Muscle of arm (tissue), 14 donors: ENCODE results near the gene DIPK1A. TPM values are rescaled to one million over a fixed set of nuclear protein-coding genes. Genes with fewer than 3 reads are reported as not detected.

Source experiments
- DNase-seq: peaks from one replicate; pipeline ENCODE4 v3.0.0-alpha.2; 2013
- long read RNA-seq, 11 donors: transcript quantifications; one replicate each; lab custom pipeline, GENCODE V29; 2026
- polyA plus RNA-seq, 12 donors: library from polyadenylated mRNA; unstranded; fragments of 120-200 nt; gene quantifications; one replicate each; pipeline ENCODE4 v1.2.1, GENCODE V29; 2013; ENCODE audit not compliant: insufficient read length in 12 of 12

Gene DIPK1A
- 10 to 100 TPM in 10 of 12 donors, 1 to 10 TPM in 1, not detected in 1; 7.8 to 17.3 (median 13.3) TPM for polyA plus RNA-seq
- long read RNA-seq, donor 1, transcript FAM69A-201 (5 exons, 2,574 nt): major isoform, 6 of 10,455 reads
- long read RNA-seq, donor 1, partial matches to known transcripts: 10,297 of 10,455 reads
- long read RNA-seq, donor 1, other reads (novel, unspliced or antisense): 151 of 10,455 reads
- long read RNA-seq, donor 2, transcript FAM69A-201 (5 exons, 2,574 nt): major isoform, 7 of 8,339 reads
- long read RNA-seq, donor 2, partial matches to known transcripts: 8,159 of 8,339 reads
- long read RNA-seq, donor 2, other reads (novel, unspliced or antisense): 173 of 8,339 reads
- long read RNA-seq, donor 3, partial matches to known transcripts: 3,109 of 3,159 reads
- long read RNA-seq, donor 3, other reads (novel, unspliced or antisense): 48 of 3,159 reads
- long read RNA-seq, donor 4, partial matches to known transcripts: 0 of 2 reads
- long read RNA-seq, donor 4, other reads (novel, unspliced or antisense): 0 of 2 reads
- long read RNA-seq, donor 5, transcript FAM69A-201 (5 exons, 2,574 nt): major isoform, 11 of 11 reads
- long read RNA-seq, donor 5, partial matches to known transcripts: 0 of 11 reads
- long read RNA-seq, donor 5, other reads (novel, unspliced or antisense): 0 of 11 reads
- long read RNA-seq, donor 6, partial matches to known transcripts: 2,814 of 3,664 reads
- long read RNA-seq, donor 6, other reads (novel, unspliced or antisense): 848 of 3,664 reads
- long read RNA-seq, donor 7, partial matches to known transcripts: 0 of 2 reads
- long read RNA-seq, donor 7, other reads (novel, unspliced or antisense): 0 of 2 reads
- long read RNA-seq, donor 8, transcript FAM69A-201 (5 exons, 2,574 nt): major isoform, 7 of 183 reads
- long read RNA-seq, donor 8, partial matches to known transcripts: 176 of 183 reads
- long read RNA-seq, donor 8, other reads (novel, unspliced or antisense): 0 of 183 reads
- long read RNA-seq, donor 9, partial matches to known transcripts: 4,136 of 4,202 reads
- long read RNA-seq, donor 9, other reads (novel, unspliced or antisense): 63 of 4,202 reads
- long read RNA-seq, donor 10, transcript FAM69A-201 (5 exons, 2,574 nt): major isoform, 5 of 4,456 reads
- long read RNA-seq, donor 10, partial matches to known transcripts: 4,342 of 4,456 reads
- long read RNA-seq, donor 10, other reads (novel, unspliced or antisense): 109 of 4,456 reads
- long read RNA-seq, donor 11, transcript FAM69A-201 (5 exons, 2,574 nt): major isoform, 8 of 6,189 reads
- long read RNA-seq, donor 11, partial matches to known transcripts: 3,147 of 6,189 reads
- long read RNA-seq, donor 11, other reads (novel, unspliced or antisense): 3,033 of 6,189 reads

DNA sequence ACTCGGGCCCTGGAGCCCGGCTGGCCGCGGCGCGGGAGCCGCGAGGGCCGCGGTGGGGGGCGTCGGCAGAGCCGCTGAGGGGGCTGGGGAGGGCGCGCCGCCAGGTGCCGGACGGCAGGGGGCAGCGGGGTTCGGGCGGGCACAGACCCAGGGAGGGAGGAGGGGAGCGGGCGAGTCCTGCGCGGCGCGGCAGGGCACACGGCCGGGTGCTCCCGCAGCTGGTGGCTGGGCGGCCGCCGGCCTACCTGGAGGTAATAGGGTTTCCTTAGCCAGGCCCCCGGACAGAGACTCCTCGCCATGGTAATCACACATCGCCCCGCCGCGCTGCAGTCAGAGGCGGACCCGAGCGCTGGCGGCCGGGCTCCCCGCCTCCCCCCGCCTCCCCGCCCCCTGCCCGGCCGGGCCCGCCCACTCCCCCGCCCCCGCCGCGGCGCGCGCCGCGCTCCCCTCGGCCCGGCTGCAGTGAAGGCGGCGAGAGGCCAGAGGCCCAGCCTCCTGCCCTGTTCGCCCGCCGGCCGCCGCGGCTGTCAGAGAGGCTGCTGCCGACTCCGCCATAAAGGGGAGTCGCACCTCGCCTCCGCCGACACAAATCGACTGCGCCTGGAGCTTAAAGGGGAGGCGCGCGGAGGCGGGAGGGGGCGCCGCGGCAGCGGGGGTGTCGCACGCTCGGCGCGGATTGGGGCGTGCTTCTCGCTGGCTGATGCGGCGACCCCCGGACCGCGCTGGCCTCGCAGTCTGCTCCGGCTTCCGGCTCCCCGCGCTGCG, at the start of gene DIPK1A:
TSS of gene DIPK1A (minus strand) at position 332 of the 765 bp plus-strand sequence. CDS start at position 299, 33 bp downstream.
- peak; percentile 74 for DNase-seq

DNA sequence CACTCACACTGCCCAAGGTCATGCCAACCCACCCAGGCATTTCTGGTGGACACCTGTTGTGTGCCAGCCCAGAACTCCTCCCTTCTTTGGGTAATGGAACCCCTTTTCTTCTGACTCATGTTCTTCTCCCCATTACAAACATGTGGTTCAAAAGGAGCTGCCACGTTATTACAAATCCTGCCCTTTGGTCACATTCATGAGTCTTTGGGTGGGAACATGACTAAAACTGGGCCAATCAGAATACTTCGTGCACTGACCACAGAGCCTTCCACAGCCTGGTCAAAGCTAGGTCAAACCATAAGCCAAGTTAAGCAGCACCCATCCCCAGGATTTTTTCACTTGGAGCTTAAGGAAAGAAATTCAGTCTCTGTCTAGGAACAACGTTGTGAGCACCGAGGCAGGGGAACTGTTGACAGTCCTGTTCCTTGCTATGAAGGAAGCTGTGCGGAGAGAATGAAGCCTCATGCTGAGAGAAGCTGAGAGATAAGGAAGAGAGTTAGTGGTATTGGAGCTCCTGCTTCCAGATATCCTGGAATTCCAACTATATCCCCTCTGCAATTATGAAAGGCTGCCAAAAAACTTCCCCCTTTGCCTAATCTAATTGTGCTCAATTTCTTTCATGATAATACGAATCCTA, 46.8 kb upstream of the DIPK1A start:
- no peak for DNase-seq

DNA sequence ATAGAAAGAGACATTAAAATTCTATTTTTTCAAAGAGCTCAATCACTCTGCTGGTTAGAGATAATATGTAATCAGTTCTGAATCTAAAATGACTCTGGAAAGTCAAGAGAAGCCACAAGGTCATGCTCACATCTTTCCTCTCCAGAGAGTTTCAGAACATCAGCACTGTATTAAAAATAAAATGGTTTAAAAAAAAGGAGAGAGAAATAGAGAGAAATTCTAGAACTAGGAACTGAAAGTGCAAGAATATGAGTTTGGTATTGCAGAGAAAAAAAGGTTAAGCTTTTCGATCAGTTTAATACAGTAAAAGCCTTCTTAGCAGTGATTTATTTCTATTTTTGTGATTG, 44.0 kb upstream of the DIPK1A start:
- no peak for DNase-seq

DNA sequence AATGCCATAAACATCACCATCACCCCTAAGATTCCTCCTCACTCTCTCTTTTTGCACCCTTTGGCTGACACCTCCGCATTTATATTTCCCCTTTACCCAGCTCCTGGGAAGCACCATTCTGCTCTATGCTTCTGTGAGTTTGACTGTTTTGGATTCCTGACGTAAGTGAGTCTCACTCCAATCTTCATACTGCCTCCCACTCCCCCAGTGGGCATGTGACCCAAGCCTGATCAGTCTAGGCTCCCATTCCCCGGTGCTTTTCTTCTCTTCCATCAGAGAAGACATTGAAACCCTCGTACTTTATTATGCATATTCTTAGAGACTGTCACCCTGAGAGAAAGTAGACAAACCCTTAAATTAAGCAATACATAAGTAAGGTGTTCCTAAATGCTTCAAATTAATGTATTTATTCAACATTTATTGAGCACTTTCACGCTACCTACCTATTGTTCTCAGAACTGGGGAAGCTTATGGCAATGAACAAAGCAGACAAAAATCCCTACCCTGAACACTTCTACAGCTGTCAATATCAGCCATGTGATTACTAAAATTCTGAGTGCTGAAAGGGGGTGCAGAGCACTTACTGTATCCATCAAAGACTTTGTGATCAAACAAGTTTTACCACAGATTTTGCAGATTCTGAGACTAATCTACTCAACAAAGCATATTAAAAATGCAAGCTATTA, 43.4 kb upstream of the DIPK1A start:
- no peak for DNase-seq

DNA sequence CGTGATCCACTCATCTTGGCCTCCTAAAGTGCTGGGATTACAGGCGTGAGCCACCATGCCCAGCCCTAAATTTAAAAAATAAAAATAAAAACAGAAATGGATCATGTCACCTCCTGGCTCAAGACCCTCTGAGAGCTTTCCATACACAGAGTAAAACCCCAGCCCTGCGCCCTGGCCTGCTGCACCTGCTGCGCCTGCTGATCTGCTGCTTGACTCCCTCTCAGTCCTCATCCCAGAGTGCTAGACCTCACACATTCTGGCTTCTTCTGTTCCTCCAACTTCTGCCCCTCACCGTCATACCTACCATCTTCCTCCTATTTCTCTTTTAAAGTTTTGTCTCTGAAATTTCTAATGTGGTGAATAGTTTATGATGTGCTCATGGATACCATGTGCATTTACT, 42.7 kb upstream of the DIPK1A start:
- DNase-seq: no peak

DNA sequence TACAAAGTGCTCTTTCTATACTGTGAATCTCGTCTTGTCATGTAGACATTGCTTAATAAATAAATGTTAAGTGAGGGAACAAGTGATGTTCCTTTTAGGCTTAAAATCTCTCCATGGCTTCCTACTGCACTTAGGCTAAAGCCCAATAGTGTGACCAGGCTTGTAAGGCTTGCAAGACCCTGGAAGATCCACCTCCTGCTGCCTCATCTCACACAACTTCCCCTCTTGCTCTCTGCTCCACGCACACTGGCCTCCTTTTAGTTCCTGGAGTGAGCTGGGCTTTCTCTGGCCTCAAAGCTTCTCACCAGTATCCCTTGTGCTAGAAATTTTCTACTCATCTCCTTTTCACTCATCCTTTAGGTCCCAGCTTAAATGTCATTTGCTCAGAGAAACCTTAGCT, 41.5 kb upstream of the DIPK1A start:
- DNase-seq: no peak

DNA sequence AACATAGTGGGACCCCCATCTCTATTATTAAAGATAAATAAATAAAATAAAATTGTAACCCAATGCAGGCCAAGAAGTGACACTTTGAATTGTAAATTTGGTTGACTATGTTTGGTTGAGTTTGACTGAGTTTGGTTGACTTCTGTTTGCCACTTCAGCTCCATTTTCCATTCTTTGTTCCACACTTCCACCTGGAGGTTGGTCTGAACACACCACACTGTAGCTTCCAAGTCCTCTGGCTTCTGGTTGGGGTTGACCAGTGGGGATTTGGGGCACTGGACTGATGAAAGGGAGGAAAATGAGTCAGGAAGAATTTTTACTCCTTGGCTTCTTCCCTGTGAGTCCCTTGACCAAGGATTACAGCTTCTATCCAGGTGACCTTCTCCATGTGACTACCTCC, 40.6 kb upstream of the DIPK1A start:
- no peak for DNase-seq

DNA sequence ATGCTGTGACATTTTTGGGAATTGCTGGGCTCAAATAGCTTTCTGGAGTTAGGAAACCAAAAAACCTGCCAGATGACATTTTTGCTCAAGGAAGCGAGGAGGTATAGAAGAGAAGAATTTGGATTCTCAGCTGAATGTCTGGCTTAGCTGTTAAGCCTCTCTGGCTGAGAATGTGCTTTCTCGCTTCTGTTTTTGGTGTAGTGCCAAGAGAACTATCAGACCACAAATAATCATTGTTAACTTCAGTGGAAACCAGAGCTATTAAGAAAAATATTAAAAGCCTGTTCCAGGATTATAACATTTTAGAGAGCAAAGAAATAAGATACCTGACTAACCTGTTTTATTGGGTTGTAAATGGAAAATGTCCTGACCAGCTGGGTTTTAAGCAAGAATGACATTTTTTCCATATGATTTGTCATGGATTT, 39.5 kb upstream of the DIPK1A start:
- peak; percentile 25 for DNase-seq

DNA sequence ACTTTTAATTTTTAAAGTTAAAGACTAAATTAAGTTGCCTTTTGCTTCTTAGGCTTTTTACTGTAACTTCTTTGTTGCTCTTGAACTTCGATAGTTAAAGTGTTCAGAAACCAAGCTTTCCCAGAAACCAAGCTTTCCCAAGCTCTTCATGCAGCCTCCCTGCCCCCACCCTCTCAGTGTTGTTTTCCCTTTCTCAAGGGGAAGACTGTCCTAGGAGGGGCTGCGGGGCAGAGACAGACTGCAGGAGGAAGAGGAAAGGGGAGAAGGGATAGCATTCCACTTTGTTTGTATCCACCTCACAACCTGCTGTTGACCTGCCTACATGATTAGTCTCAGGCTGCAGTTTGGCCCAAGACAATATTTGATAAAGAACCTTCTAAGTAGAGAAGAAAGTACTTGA, 39.0 kb upstream of the DIPK1A start:
- DNase-seq: no peak

DNA sequence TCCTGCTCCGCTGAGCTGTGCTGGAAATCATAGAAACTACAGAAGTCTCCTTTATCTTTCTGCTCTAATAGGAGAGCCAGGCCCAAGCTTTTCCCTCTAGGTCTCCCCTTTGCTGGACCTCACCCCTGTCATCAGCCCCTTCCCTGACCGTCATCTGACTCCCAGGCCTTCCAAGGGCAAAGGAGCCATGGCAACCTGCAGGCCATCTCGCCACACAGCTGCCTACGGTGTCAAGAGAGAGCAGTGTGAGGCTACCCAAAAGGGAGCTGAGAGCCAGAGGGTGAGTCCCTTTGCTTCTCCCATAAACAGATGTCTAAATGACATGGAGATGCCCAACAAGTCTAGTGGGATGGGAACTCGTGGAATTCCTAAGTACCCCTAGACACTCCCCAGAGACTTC, 37.6 kb upstream of the DIPK1A start:
- no peak for DNase-seq

DNA sequence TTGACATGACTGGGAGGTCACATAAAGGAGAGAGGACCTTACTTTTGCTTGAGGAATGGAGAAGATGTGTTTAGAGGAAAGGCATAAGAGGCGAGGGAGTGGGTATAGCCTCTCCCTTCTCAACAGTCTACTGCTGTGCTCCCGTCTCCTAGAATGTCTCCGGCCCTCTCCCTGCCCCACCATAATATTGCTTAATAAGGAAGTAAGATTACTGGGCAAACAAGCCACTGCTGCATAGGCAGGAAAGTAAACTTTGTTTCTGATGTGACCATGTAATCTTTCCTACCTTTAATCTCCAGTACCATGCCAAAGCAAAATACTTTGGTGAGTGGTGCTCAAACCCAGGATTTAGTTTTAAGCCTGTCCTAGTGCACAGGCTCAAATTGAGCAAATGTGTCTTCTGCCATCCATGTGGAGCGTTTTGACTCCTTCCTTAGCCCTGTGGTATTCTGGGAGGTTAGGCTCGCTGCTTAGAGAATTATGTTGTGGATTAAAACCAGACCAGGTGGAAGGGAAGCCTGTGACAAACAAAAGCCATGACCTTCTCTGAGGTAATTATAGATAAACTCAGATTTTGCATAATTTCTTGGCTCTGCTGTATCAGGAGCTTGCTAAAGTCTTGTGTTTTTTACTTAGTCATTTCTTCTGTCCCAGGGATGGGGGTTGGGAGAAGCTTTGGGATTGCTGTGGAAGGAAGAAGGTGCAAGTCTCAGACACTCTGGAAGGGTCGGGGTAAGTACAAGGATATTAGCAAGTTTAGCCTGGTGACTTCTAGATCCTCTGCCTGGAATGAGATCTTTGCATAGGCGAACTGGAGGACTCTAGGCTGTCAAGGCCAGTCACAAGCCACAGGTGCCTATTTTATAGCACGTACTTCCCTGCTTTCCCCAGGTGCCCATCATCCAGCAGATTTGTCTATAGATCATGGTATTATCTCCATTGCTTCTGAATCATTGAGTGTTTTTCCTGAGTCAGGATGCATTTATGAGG, 34.5 kb upstream of the DIPK1A start:
- no peak for DNase-seq

DNA sequence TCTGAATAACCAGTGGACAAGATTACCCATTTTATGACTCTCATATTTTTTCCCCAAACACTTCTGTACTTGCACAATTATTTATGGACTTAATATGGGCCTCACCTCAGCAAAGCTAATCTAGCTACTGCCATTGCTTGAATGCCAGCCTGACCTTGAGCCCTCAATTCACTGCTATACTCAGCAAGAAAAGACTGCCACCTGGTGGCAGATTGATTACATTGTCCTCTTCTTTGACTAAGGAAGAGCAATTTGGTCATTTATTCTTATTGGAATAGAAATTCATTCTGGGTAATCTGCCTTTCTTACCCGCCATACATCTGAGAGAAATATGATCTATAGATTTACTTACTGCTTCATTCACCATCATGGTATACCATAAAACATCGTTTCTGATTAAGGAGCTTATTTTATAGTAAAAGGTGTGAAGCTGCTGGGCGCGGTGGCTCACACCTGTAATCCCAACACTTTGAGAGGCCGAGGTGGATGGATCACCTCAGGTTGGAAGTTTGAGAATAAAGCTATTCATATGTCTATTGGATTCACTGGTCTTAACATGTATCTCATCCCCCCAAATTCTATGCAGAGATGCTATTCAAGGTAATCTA, 32.9 kb upstream of the DIPK1A start:
- DNase-seq: peak; percentile 84

DNA sequence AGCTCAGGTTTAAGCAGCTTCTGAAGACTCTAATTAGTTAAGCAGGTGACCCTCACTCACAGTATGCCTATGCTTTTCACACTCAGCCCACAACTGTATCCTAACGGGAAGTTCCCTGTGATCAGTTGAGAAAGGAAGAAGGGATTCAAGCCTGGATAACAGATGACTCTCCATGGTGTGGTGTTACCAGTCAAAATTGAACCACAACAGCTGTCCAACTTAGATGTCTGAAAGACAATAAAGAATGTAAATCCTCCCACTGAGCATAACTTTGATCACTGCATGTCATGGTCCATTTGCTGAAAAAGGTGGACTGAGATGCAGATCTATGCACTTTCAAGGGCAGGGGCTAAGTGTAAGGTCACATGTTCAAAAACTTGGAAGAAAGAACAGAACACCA, 32.3 kb upstream of the DIPK1A start:
- no peak for DNase-seq

DNA sequence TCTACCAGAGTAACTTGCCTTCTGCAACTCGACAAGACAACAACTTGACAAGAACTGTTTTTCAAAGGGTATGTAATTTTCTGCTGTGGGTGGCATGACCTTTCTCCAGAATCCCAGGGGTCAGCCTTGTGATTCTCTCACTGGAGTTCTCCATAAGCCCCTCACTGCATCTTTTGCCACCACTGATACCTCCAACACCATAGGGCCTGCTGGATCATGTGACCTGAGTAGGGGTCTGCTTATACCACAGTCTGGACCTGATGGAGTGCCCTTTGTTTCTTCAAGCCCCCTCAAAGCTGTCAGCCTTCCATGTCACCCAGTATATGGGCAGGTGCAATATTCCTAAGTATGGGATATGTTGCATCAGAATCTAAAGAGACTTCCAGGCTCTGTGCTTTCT, 31.6 kb upstream of the DIPK1A start:
- no peak for DNase-seq

DNA sequence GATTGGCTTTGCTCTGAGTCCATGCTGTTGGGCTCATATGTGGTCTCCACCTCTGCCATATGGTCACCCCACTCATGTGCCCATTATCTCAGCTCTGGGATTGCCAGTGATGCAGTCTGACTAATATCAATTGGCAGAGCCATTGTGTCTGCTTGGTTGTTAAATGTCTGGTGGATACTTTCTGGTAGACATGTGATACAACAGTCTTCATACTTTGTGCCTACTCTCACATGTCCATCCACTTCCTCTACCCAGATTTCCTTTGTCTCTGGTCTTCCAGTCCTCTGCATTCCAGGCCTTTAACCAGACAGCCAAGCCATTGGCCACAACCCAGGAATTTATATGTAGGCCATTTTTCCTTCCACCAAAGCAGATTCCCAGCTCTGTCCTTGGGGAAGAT, 30.8 kb upstream of the DIPK1A start:
- no peak for DNase-seq

DNA sequence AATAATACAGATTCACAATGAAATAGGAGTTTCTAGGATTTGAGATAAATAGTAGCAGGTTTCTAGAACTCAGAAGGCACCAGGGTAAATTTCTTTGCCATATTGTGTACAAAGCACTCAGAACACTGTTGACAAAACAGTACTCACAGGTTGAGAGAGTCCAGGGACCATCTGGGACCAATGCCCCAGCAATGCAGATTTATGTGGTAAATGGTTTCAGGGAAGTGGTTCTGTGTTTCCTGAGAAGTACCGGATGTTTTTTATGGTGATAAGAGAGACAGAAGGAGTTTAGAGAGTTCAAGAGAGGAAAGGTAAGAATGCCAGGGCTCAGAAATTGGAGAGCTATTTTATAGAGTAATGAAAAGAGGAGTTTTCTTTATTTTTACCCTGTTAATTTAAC, 29.6 kb upstream of the DIPK1A start:
- no peak for DNase-seq

DNA sequence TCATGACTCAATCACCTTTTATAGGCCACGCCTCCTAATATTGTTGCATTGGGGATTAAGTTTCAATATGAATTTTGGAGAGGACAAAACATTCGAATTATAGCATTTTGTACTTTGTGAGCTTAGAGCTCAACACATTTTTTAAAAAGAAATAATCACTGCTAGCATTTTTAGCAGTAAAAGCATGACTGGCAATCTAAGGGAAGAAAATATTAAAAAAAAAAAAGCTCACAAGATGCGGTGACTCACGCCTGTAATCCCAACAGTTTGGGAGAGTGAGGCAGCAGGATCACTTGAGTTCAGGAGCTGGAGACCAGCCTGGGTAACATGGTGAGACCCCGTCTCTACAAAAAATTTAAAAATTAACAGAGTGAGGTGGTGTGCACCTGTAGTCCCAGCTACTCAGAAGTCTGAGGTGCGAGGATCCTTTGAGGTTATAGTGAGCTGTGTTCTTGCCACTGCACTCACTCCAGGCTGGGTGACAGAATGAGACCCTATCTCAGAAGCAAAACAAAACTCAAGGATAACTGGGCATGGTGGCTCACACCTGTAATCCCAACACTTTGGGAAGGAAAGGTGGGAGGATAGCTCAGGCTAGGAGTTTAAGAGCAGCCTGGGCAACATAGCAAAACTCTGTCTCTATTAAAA, 28.8 kb upstream of the DIPK1A start:
- DNase-seq: no peak

DNA sequence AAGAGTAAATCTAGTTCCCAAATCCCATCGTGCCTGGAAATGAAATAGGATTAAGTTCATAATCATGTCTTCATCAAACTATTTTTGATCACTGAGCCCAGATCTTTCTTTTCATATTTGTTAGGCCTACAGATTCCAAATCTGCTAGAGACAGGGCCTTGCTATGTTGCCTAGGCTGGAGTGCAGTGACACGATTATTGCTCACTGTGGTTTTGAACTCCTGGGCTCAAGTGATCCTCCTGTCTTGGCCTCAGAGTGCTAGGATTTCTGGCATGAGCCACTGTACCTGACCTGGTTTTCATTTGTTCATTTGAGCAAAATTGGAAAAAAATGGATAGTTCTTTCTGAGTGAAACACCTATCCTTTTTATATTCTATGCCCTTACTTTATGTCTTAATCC, 28.0 kb upstream of the DIPK1A start:
- DNase-seq: no peak
